GM12874 (cell line): Measurements from ENCODE around the gene TCERG1L.

Experiments
- TF ChIP-seq, protein P1 (sequence below): IDR thresholded peaks from 2 replicates; pipeline ENCODE4 v1.5.1; 2011; ENCODE audit warnings: low read depth, mild to moderate bottlenecking, control low read depth, low read length, moderate library complexity; ENCODE audit not compliant: insufficient read depth

TCERG1L gene

DNA sequence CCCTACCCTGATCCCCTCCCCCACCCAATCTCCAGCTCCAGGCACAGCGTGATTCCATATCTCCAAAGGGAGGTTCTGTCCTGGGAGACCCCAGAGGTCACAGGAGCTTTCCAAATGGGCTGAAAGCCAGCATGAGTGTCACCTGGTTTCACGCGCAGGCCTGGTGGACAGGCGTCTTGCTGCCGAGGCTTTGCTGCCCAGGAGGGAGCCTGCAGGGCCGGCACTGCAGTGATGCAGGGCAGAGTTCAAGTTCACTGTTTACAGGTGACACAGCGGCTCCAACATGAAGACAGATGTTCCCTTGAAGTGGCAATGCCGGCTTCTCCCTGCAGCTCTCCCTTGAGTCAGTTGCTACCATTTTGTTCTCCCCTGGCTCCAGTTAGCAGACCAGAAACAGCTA is 104.3 kb downstream of the TCERG1L start:
- TF ChIP-seq, protein P1, sequence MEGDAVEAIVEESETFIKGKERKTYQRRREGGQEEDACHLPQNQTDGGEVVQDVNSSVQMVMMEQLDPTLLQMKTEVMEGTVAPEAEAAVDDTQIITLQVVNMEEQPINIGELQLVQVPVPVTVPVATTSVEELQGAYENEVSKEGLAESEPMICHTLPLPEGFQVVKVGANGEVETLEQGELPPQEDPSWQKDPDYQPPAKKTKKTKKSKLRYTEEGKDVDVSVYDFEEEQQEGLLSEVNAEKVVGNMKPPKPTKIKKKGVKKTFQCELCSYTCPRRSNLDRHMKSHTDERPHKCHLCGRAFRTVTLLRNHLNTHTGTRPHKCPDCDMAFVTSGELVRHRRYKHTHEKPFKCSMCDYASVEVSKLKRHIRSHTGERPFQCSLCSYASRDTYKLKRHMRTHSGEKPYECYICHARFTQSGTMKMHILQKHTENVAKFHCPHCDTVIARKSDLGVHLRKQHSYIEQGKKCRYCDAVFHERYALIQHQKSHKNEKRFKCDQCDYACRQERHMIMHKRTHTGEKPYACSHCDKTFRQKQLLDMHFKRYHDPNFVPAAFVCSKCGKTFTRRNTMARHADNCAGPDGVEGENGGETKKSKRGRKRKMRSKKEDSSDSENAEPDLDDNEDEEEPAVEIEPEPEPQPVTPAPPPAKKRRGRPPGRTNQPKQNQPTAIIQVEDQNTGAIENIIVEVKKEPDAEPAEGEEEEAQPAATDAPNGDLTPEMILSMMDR: no peak

DNA sequence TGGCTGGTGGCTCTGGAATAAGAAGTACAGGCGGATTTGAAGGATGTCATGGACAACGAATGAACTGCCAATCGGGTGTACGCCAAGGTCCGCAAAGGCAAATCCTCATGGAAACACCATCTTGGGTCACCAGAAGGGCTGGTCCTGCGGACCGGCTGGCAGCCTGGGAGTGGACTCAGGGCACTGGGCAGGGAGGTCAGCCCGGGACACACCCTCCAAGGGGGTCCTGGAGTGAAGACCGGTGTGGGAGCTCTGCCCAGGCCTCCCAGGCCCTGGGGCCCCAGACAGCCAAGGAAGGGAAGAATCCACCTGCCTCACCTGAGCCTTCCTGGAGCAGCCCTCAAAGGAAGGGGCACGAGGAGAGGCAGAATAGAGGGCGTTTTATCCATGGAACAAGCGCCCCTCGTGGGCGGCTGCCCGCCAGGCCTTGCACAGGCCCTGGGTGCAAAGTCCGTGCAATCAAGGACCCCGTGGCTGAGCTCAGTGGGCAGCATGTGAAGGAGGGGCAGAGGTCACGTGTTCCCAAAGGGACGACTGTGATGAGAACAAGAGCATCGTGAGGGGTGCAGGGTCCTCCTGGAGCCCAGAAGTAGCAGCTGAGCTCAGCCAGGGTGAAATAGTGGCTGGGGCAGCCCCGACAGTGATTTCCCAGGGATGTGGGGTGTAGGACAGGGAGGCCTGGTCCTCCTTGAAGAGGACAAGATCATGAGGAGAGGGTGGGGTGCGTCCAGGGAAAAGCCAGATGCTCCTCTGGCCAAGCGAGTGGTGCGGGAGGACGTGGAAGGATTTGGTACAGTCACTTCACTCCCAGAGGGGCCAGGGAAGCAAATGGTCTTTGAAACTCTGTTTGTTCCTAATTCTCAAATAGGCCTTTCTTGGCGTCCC is 105.2 kb downstream of the TCERG1L start:
- TF ChIP-seq, protein P1: no peak

DNA sequence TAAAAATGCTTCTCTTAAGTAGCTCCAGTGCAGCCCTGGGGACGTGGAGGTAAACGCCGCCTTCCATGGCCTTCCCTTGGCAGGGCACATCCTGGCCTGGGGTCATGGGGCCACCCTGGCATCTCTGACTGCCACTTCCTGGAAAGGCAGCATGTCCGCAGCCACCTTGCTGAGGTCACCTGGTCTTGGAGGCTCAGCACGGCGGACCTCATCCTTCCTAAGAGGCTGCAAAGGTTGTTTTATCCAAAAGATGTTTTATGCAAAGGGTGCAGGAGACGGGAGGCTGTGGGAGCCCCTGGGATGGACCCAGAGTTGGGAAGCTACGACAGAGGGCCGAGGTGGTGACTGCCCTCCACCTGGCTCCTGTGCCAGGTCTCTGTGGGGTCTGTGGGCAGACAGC is 106.0 kb downstream of the TCERG1L start:
- TF ChIP-seq, protein P1: no peak

DNA sequence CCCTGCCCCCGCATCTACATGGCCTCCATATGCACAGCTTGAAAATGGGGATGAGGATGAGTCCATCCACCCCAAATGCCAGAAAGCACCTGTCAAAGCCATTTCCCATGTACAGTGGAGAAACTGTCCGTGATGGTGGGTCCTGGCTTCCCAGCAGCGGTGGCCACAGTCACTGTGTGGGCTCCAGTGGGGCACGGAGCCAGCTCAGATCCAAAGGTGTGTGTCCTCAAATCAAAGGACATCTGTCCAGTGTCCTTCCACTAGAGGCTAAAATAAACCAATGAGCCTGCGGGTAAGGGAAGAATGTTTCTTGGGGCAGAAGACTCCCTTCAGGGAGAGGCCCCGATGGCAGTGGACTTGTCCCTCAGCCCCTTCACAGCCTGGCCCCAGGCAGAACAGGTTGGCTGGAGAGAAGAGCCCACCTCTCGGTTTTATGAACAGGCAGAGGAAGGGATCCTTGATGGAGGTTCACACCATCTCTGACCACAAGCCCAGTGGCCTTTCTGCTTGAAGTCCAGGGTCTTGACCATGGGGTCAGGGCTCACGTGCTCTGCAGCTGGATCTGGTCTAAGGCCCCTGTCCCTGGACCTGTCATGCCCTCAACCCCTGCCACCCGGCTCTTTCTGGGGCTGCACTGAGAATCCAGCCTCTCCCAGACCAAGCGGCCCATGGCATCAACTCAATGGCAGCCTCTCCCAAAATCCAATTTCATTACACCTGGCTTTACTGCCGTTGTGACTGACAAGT is 106.9 kb downstream of the TCERG1L start:
- TF ChIP-seq, protein P1: no peak

DNA sequence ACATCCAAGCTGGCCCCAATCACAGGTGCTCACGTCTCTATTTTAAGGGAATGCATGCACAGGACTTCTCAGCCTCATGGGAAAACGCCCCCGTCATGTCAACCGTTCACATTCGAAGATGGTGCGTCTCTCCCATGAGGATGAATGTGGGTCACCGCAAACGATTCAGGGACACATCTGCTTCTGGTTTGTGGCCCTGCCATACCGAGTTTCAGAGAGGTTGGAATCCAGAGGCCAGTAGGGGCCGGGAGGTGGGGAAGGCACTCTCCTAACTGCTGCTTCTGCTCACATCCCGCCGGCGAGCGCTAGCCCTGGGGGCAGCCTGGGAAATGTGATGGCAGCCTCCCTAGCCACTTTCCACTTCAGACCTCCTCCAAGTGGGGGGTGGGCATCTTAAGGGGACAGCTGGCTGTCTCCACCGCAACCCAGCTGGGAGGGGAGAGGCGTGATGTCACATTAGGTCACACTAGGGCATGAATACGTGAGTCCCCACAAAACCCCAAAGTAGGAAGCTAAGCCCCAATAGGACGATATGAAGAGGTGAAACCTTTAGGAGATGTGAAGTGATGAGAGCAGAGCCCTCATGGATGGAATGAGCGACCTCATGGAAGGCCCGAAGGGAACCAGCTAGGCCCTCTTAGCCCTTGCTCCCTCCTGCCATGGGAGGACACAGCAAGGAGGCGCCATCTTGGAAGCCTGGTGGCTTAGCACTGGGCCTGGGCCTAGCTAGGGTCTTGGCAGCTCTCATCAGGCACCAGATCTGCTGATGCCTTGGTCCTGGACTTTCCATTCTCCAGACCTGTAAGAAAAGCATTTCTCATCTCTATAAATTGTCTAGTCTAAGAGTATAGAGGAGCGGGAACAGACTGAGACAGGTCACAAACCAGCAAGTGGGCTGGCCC is 107.8 kb downstream of the TCERG1L start:
- TF ChIP-seq, protein P1: no peak

DNA sequence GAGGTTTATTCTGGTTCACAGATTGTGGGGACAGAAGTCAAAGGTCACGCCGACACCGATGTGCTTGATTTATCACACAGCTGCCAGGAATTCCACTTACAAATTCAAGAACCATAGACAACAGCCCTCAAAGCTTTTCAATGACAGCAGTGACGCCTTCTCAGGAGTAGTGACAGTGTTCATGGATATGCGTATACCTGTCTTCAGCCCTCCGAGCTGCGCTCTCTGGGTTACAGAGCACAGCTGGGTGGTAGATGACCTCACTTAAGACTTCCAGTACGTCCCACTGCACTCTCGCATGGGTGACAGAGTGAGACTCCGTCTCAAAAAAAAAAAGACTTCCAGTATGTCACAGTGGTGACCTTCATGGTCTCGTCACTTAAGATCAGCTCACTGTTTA is 108.5 kb downstream of the TCERG1L start:
- TF ChIP-seq, protein P1: no peak
